Measurements from ENCODE around the gene UFD1. TPM values are rescaled to one million over a fixed set of nuclear protein-coding genes. Genes with fewer than 3 reads are reported as not detected.

UFD1 gene
- total and polyA plus RNA-seq, 2 experiments from 2014 or later: 51.5 to 79.1 TPM

- Histone ChIP-seq H3K36me3 (replicated peaks; ENCODE audit: insufficient read depth, low read depth) (no peaks in the 10 kb centered on the region), H3K27ac (no peak overlapping the region)
- WGBS (ENCODE audit: low lambda C conversion rate, missing lambda C conversion rate): 96% methylated on average over 9 of the region's 9 CpGs
Measured at GRCh38 chr22:19466848-19467752, 11.9 kb downstream of the UFD1 start.

DNA sequence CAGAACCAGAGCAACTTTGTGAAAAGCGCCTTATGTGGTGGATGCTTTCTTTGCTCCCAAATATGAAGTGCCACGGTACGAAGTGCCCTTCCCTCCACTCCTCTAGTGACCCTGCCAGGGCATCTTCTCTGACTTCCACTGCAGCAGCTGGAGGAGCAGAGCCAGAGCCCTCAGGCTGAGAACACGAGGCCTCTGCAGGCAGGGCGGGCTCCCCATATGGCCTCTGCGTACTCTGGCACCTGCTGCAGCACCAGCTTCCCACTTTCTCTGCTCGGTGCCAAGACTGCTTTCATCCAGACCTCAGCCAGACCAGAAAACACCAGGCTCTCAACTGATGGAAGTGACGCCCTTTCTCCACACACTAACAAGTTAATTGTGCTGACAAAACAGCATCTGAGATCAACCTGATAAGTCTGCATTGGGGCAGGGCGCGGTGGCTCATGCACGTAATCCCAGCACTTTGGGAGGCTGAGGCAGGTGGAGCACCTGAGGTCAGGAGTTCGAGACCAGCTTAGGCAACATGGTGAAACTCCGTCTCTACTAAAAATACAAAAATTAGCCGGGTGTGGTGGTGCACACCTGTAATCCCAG is 12.8 kb downstream of the UFD1 start:
- Histone ChIP-seq H3K4me2 (no peak overlapping the region), H4K20me1 (ENCODE audit: insufficient read depth, poor library complexity, severe bottlenecking) (no peaks in the 10 kb centered on the region), H3K36me3 (replicated peaks; ENCODE audit: insufficient read depth, low read depth) (no peaks in the 10 kb centered on the region), H2AFZ (no peak overlapping the region), H3K4me3 (no peak overlapping the region), H3K4me1 (ENCODE audit: insufficient read depth) (no peaks in the 10 kb centered on the region), H3K9me2 (replicated peaks; ENCODE audit: insufficient read depth) (no peaks in the 10 kb centered on the region), H3K79me2 (no peaks in the 10 kb centered on the region), H3K27ac (no peak overlapping the region), H3K27me3 (no peaks in the 10 kb centered on the region), H3K9me3 (ENCODE audit: low read depth) (no peaks in the 10 kb centered on the region)
- WGBS (ENCODE audit: low lambda C conversion rate, missing lambda C conversion rate): 90% methylated on average over 14 of the region's 14 CpGs
- DNase-seq (ENCODE audit: low spot score): no peak
- TF ChIP-seq CTCF (IDR thresholded peaks at IDR 0.05; ENCODE audit: poor library complexity) (no peak), EZH2phosphoT487 (IDR thresholded peaks at IDR 0.05; ENCODE audit: low read depth, severe bottlenecking, unreplicated experiment) (no peak), EZH2 (IDR thresholded peaks at IDR 0.05; ENCODE audit: borderline replicate concordance) (no peak)

More at GRCh38 chr22:19466848-19467752, 11.9 kb downstream of the UFD1 start:
- H3K4me1 ChIP-seq (ENCODE audit: insufficient read depth): no peaks in the 10 kb centered on the region
- no peaks in the 10 kb centered on the region for H3K9me3 ChIP-seq (ENCODE audit: low read depth)
- H3K79me2 ChIP-seq: no peaks in the 10 kb centered on the region
- no peak overlapping the region for H3K4me3 ChIP-seq
- H3K4me2 ChIP-seq: no peak overlapping the region
- DNase-seq (ENCODE audit: low spot score): no peak
- no peaks in the 10 kb centered on the region for H3K27me3 ChIP-seq
- no peaks in the 10 kb centered on the region for H3K9me2 ChIP-seq (replicated peaks; ENCODE audit: insufficient read depth)
- H4K20me1 ChIP-seq (ENCODE audit: insufficient read depth, poor library complexity, severe bottlenecking): no peaks in the 10 kb centered on the region
- H2AFZ ChIP-seq: no peak overlapping the region
- TF ChIP-seq CTCF (IDR thresholded peaks at IDR 0.05; ENCODE audit: poor library complexity): no peak
- TF ChIP-seq EZH2 (IDR thresholded peaks at IDR 0.05; ENCODE audit: borderline replicate concordance): no peak
- TF ChIP-seq EZH2phosphoT487 (IDR thresholded peaks at IDR 0.05; ENCODE audit: low read depth, severe bottlenecking, unreplicated experiment): no peak

DNA sequence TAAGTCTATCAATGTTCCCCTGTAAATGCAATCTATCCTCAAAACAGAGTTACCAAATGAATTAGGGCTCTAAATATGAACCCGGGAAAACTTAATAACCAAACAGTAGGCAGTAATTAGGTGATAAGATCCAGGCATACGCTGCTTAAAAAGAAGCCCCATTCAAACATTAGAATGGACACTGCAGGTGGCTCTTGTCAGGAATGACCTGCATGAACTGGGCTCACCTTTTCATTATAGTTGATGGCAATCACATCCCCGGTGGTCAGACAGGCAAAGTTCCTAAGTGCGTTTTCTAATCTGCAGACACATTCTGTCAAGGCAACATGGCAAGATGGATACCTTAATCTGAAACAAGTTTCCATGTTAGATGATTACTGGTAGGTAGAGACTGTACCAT is 14.0 kb downstream of the UFD1 start:
- H3K9me3 ChIP-seq (ENCODE audit: low read depth): no peaks in the 10 kb centered on the region
- no peaks in the 10 kb centered on the region for H3K4me1 ChIP-seq (ENCODE audit: insufficient read depth)
- WGBS (ENCODE audit: low lambda C conversion rate, missing lambda C conversion rate): 86% methylated on average over 4 of the region's 4 CpGs
- DNase-seq (ENCODE audit: low spot score): no peak
- H3K27ac ChIP-seq: no peak overlapping the region
- no peaks in the 10 kb centered on the region for H4K20me1 ChIP-seq (ENCODE audit: insufficient read depth, poor library complexity, severe bottlenecking)
- H3K27me3 ChIP-seq: no peaks in the 10 kb centered on the region
- no peak overlapping the region for H2AFZ ChIP-seq
- H3K9me2 ChIP-seq (replicated peaks; ENCODE audit: insufficient read depth): no peaks in the 10 kb centered on the region
- H3K79me2 ChIP-seq: no peaks in the 10 kb centered on the region
- TF ChIP-seq EZH2 (IDR thresholded peaks at IDR 0.05; ENCODE audit: borderline replicate concordance) (no peak), EZH2phosphoT487 (IDR thresholded peaks at IDR 0.05; ENCODE audit: low read depth, severe bottlenecking, unreplicated experiment) (no peak), CTCF (IDR thresholded peaks at IDR 0.05; ENCODE audit: poor library complexity) (no peak)
- H3K4me3 ChIP-seq: no peak overlapping the region
- no peaks in the 10 kb centered on the region for H3K36me3 ChIP-seq (replicated peaks; ENCODE audit: insufficient read depth, low read depth)
- H3K4me2 ChIP-seq: no peak overlapping the region
